SK-N-SH treated with all-trans-retinoic acid at 6 μM for 48 hours (cell line): ENCODE measurements around the gene RAB30.

Experiments
- CREB5 ChIP-seq: fragments of 250-450 bp; sonication (Bioruptor Pico); IDR thresholded peaks from 2 replicates; pipeline ENCODE4 v1.5.1; 2020; ENCODE audit warnings: low read depth, mild to moderate bottlenecking, moderate library complexity
- OSR1 ChIP-seq: fragments of 250-450 bp; sonication (Bioruptor Pico); IDR thresholded peaks from 2 replicates; pipeline ENCODE4 v1.8.0; 2022; ENCODE audit warnings: moderate library complexity, mild to moderate bottlenecking, inconsistent platforms
- PATZ1 ChIP-seq: fragments of 250-450 bp; sonication (Bioruptor Pico); IDR thresholded peaks from 2 replicates; pipeline ENCODE4 v1.8.0; 2020; ENCODE audit warnings: mild to moderate bottlenecking, moderate library complexity, borderline replicate concordance
- PPARA ChIP-seq: fragments of 250-450 bp; sonication (Bioruptor Pico); IDR thresholded peaks from 2 replicates; pipeline ENCODE4 v1.5.0; 2020; ENCODE audit warnings: mild to moderate bottlenecking, borderline replicate concordance
- TCF4 ChIP-seq: fragments of 250-450 bp; sonication (Bioruptor Pico); IDR thresholded peaks from 2 replicates; pipeline ENCODE4 v1.8.0; 2021; ENCODE audit warnings: mild to moderate bottlenecking, moderate library complexity, borderline replicate concordance
- TOX ChIP-seq: fragments of 250-450 bp; sonication (Bioruptor Pico); IDR thresholded peaks from 2 replicates; pipeline ENCODE4 v1.8.0; 2021; ENCODE audit warnings: mild to moderate bottlenecking, moderate library complexity, borderline replicate concordance
- ZNF70 ChIP-seq: fragments of 450-650 bp; formaldehyde crosslinking; IDR thresholded peaks from 2 replicates; pipeline ENCODE4 v1.5.0; 2020; ENCODE audit warnings: mild to moderate bottlenecking, moderate library complexity

GRCh38 chr11:83021780-83022125 lies 49.9 kb downstream of the RAB30 start:
- peak; percentile 76; the same call in 1 of the 2 replicates for TF ChIP-seq PATZ1 (CRISPR knock-in tag)
- TF ChIP-seq TOX (CRISPR knock-in tag) = no peak
- no peak for TF ChIP-seq ZNF70 (CRISPR knock-in tag)
- peak; percentile 62 for TF ChIP-seq TCF4 (CRISPR knock-in tag)
- TF ChIP-seq CREB5 = peak; percentile 99
- no peak for TF ChIP-seq PPARA (CRISPR knock-in tag)
- TF ChIP-seq OSR1 (CRISPR knock-in tag) = no peak
